HG02763 (cell line): ENCODE data around the gene OGFOD1.

ENCODE experiments used
- ATAC-seq: cut with Tn5 transposase; IDR thresholded peaks from one replicate; pipeline ENCODE4 v1.9.1; 2021; ENCODE audit warnings: mild to moderate bottlenecking, moderate library complexity; ENCODE audit not compliant: unreplicated experiment

The OGFOD1 gene

DNA sequence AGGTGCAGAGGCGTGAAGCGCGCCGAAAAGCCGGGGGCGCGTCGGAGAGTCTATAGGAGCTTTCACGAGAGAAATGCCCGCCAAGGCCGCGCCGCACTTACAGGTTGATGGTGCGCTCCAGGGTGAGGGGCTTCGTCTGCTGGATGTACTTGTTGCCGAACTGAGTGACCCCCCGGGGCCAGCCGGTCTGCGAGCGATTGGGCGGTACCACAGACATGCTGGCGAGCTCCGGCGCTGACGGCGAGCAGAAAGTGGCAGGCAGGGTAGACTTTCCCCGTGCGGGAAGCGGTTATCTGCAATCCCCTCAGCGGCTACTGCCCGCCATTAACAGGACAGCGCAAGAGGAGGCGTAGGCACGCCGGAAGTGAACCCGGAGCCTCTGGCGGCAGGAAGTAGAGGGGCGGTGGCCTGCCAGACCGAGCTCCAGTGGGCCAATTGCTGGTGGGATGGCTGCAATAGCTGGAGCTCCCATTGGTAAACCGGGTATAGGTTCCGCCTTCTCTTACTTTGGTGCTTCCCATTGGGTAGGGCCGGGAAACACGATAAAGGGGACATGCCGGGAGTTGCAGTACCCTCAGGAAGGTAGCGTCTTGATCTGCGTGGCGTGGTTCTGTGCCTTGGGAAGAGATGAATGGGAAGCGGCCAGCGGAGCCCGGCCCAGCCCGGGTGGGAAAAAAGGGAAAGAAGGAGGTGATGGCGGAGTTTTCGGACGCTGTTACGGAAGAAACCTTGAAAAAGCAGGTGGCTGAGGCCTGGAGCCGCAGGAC lies at the start of gene OGFOD1, which contains the start of gene NUDT21:
OGFOD1 (plus strand) TSS at position 569 of the 767 bp plus-strand sequence; CDS start at position 628, 59 bp downstream.
NUDT21 (minus strand) TSS at position 347 of the 767 bp plus-strand sequence; CDS start at position 217, 130 bp downstream.
- peak; percentile 98 for ATAC-seq

DNA sequence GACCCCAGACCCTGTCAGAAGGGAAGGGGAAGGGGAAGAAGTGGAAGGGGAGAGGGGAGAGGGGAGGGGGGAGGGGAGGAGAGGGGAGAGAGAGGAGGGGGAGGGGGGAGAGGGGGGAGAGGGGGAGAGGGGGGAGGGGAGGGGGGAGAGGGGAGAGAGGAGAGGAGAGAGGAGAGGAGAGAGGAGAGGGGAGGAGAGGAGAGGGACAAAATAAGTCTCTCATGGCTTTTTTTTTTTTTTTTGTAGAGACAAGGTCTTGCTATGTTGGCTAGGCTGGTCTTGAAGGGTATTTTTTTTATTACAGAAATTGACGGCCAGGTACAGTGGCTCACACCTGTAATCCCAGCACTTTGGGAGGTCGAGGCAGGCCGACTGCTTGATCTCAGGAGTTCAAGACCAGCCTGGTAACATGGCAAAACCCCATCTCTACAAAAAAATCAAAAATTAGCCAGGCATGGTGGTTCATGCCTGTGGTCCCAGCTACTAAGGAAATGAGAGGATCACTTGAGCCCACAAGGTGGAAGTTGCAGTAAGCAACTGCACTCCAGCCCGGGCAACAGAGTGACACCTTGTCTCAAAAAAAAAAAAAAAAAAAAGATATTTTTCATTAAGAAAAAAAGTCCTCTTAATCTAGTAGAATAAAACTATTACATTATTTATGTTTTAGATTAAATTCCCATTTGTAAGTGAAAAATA lies 45.2 kb upstream of the OGFOD1 start:
- no peak for ATAC-seq

DNA sequence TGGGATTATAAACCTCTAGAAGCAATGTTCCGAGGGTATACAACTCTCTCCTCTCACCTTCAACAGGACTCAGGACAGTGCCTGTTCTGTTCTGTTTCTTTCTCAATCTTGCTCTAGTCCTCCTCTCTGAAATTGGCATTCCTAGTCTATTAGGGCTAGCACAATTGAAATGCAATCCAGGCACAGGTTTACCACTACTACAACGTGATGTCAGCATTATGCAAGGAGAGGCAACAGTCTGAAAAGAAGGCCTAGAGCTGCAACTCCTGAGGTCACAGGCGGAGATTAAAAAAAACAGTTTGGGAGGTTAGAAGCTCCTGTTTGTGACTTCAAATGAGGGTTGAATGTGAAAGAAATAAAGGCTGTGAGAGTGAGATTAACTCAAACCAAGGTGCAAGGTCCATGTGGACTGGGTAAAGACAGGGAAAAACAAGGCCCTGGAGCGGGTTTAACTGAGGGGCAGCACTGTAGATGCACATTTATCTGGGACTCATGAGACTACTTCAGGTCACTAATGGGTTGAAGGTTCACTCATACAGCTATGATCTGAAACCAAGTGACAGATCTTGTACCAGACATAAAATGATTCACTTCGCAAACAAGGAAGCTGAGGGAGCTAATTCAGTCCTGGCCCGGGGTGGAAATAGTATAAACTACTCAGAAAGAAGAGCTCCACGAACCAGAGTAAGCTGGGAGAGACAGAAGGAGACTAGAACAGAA lies 42.8 kb upstream of the OGFOD1 start:
- no peak for ATAC-seq

DNA sequence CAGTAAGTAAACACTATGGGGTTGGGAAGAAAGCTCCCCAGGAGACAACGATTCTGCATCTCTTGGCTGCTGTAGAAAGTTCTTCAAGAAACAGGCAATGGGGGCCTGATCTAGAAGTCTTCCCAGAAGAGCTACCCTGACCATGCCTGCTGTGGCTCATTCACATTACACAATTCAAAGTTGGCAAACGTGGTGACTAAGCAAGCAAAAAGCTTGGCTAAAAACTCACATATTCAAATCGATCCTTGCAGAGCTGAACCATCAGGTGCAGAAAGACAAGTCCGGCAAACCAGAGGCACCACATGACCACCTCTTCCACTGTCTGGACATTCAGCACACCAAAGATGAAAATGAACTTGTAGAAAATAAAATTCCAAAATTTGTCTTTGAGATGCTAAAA lies 42.2 kb upstream of the OGFOD1 start:
- ATAC-seq, result no peak

DNA sequence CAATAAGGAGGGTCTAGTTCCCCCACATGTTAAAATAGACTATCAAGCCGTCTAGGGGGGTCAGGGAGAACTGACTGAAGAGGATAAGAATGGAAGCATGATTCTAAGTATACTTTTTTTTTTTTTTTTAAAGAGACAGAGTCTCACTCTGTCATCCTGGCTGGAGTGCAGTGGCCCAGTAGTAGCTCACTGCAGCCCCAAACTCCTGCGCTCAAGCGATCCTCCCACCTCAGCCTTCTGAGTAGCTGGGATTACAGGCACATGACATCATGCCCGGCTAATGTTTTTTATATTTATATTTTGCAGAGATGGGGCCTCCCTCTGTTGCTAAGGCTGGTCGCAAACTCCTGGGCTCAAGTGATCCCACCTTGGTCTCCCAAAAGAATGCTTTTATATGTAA lies 40.2 kb upstream of the OGFOD1 start:
- ATAC-seq, result no peak

DNA sequence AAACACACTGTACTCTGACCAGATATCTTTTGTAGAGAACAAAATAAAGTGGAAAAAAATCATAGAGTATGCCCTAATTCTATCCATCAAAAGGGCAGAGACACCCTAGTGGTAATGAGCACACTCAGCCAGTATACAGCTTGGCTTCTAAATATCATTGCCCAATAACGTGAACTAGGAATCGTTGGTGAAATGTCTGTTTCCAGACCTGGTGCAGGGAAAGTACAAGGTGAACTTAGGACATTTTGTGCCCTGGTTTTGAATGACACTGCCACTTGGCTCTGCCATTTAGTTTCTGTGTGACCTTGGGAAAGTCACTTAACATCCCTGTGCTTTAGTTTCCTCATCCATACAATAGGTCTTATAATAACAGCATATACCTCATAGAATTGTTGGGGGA lies 39.7 kb upstream of the OGFOD1 start:
- no peak for ATAC-seq

DNA sequence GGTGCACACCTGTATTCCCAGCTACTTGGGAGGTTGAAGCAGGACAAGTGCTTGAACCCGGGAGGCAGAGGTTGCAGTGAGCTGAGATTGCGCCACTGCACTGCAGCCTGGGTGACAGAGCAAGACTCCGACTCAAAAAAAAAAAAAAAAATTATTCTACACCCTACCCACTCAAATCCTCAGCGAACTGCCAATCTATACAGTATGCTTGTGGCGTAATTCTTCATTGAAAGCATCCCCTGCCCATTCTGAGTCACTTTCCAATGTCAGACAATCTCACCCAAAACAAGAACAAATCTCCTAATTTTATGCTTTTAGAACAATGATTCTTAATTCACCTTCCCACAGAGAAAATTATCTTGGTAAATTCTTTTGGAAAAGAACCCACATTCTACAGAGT lies 38.0 kb upstream of the OGFOD1 start:
- no peak for ATAC-seq

DNA sequence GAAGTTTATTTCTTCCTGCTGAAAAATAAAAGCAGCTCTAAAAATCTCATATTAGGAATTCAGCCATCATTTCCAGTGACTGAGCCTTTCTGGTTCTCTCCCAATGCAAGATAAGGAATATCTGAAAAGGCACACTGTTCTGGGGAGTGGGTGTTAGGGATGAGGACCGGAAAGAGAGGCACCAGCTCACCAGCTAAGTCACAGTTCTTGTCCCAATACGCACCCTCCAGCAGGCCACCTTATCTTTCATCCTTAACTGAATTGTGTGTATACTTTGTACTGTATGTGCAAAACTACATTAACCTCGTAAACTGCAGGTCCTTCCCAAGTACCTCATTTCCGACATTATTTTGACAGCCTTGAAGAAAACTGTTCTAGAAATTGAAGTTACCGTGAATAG lies 37.0 kb upstream of the OGFOD1 start:
- ATAC-seq, result no peak

DNA sequence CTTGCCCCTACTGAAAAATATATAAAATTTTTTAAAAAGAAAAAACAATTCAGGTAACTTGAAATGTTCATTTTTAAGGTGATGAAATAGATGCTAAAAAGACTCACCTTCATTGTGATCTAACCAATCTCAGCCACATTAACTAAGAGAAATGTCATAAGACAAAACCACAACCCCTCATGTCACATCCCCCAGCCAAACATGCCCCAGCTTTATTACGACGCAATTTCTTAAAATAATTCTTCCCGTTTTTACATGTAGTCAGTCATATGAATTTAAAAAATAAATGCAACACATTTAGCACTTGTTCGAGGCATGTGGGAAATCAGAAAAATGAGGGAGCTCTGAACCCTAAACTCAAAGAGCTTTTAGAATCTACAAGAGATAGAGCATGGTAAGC lies 35.5 kb upstream of the OGFOD1 start:
- ATAC-seq, result no peak

DNA sequence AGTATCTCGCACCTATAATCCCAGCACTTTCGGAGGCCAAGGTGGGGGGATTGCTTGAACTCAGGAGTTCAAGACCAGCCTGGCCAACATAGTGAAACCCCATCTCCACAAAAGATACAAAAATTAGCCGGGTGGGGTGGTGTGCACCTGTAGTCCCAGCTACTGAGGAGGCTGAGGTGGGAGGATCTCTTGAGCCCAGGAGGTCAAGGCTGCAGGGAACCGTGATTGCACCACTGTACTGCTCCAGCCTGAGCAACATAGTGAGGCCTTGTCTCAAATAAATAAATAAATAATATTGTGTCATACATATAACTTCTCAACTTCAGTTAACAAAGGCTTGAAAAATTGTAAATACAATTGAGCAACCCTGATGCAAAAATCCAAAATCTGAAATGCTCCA lies 34.2 kb upstream of the OGFOD1 start:
- no peak for ATAC-seq

DNA sequence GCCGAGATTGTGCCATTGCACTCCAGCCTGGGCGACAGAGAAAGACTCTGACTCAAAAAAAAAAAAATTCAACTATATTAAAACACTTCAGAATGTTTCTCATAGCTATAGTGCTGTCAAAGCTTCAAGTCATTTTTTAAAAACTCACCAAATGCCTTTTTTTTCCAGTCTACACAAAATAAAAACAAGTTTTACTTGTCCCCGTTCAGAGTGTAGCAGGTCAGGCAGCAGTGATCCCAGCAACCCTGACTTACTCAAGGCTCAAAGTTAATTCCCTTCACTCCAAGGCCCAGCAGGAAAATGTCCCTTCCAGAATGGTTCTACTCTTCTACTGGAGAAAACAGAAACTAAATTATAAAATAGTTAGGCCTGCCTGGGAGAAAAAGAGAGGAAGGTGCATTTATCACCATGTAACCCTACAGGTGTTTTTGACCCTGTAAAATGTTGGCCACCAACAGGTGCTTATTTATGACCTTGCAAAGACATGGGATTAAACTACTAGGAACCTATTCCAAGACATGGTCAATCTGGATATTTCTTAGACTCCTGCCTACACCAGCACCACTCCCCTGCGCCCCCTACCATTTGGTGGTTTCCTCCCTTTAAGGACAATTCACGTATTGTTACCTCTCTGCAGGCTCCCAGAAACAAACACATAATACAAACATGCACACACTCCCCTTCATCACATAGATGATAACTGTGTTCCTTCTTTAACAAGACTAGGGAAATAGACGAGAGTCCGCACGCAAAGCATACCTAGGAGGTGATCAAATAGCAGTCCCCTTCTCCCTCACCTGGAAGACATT lies 31.4 kb upstream of the OGFOD1 start:
- ATAC-seq, result no peak

DNA sequence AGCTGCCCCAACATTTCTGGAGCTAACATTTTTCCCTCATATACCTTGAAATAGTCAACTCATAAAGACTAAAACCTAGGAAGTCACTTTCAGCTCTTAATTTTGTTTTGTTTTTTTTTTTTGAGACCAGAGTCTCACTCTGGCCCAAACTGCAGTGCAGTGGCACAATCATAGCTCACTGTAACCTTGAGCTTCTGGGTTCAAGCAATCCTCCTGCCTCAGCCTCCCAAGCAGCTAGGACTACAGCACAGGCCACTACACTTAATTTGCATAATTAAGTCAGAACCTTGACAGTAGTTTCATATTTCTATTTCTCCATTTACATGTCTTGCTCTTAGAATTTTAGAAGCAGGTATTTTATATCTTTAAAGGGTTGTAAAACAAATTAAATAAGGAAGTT lies 30.7 kb upstream of the OGFOD1 start:
- ATAC-seq, result no peak

DNA sequence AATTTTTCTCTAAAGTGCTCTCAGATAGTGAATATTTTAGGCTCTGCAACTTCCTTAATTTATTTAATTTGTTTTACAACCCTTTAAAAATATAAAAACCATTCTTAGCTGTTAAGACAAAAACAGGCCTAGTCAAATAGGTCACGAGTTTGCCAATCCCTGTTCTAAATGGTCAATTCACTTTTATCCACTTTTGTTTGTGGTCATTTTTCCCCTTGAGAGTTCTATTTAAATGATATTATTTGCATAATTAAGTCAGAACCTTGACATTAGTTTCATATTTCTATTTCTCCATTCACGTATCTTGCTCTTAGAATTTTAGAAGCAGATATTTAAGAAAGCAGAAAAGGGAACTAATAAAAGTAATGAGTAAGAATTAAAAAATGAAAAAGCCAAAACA lies 30.0 kb upstream of the OGFOD1 start:
- ATAC-seq, result no peak

DNA sequence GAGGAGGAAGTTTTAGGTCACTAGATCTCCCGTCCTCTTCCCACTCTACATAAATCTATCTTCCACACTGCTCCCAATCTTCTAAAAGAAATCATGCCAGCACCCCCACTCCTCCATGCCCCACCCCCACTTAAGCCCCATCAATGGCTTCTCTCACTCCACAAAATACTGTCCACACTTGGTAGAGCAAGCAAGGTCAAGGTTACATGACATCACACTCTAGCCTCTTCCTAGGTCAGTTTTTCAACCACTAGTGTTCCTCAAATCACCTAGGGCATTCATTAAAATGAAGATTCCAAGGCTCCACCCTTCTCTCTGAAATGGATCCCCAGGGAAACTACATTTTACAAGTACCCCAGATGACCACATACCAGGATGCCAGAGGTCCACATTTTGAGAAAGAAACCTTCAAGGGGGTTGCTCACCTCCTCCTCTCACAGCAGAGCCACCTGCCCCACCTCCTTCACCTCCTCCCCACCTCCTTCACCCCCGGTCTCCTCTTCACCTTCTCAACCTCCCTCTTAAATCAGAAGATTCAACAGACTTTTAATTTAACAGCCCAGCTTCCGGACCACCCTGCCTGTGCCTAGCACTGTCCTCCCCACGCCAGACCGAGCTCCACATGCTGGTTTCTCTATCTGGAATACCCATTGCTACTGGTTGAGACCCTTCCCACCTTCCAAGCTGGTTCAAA lies 29.2 kb upstream of the OGFOD1 start:
- no peak for ATAC-seq

DNA sequence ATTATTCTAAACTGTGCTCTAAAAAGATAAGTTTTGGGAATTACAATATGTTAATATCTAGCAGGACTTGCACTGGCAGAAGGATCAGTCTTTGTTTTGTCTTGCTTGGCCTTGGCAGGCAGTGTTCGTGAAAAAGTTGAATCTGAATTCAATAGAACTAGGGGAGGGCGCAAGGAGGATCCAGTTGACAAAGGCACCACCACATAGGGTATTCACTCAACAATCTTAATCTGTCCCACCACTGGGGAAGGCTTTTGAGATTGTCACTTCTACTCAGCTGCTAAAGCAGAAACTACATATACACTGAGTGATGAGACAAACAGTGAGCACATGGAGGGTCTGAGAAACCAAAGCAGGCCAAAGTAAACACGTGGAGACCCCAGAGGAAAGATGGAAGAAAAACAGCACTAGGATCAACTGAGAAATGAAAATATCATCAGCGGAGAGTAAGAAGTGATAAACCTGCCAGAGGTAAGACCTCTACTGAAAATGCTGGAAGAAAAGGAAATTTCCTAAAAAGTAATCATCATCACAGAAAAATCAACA lies 28.4 kb upstream of the OGFOD1 start:
- ATAC-seq, result no peak

DNA sequence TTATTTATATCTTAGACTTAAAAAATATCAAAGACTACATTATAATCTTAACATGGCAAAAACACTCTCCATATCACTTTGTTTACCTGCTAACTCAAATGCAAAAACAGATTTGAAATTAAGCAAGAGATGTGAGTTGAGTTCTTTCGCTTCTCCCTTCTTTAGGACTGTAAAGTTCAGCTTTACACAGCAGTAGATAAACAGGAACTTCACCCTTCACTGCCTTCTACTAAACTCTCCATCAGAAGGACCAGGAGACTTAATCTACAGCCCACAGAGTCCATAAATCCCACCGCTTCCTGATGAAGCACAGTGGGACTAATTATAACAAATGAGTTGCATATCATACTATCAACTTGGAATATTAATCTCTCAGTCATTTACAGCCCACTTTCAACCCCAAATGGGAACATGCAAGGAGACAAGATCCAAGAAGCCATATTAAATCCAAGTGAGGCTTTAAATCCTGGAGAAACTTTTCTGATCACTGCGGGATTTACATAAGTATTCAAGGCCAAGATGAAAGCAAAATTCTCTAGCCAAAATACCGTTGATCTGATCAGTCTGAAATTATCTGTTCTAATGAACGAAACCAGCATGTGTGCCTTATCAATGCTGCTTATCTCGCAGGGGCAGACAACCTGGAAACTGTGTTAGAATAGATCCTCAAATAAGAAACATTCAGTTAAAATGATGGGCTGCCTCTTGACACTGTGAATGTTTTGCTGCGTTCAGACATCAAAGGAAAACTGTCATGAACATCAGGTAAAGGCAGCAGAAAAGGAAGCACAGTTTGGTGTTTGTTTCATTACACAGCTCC lies 27.6 kb upstream of the OGFOD1 start:
- no peak for ATAC-seq

DNA sequence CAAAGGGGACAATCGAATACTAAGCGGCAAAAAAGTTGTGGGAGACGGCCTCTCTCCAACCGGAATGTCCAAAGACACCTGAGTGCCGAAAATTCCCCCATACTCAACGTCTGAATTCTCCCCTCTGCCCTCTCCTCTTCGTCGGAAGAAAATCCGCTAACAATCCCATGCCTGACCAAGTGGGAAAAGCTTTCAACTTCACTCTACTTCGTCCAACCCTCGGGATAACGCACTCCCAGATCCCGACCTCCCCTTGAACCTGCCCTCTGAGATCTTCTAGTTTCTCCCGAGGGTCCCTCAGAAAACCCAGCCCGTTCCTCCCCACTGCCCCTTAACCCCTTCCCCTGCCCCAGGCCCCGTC lies 27.0 kb upstream of the OGFOD1 start:
- ATAC-seq, result no peak

DNA sequence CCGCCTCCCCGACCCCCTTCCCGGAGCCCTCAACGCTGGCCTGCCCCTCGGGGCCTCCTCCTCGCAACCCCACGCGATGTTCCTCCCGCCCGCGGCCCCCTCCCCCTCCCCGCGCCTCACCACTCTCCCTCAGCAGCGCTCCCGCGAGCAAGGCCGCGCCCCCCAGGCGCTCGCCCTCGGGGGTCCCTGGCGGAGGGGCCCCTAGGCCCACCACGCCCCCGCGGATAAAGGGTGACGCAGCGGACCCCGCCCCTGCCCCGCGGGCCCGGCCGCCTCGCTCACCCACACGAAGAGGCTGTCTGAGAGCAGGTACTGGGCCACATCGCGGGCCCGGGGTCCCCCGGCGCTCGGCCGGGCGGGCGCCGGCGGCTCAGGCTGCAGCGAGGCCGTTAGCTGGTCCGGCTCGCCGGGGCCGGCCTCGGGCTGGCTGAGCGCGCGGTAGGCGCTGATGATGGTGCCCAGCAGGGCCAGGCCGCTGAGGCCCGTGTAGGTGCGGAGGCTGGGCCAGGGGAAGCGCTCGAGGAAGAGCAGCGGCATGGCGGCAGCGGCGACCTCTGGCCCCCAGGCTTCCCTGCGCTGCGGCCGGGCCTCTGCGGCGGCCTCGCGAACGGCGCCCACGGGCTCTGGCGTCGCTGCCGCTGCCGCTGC lies 26.4 kb upstream of the OGFOD1 start:
- ATAC-seq, result peak; percentile 32

DNA sequence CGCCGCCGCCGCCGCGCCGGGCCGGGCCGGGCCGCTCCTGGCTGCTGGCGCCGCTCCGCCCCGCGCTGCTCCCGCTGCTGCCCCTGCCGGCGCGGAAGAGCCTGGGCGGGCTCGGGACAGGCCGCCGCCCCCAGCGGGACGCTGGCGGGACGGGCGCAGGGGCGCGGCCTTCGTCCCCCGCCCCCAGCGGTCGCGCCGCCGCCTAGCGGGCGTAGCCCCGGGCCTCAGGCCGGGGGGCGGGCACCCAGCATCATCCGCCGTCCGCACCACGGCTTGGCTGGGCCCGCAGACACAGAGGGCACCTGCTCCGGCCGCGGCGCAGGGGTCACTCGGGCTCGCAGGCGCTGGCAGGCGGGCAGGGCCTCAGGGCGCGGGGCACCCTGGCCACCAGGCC lies 25.9 kb upstream of the OGFOD1 start, which contains the start of gene AMFR:
AMFR (minus strand) TSS at position 107 of the 394 bp plus-strand sequence. CDS start 218 bp downstream, outside the sequence.
- ATAC-seq, result peak; percentile 80
